ENCODE results near the gene ADGRD1. TPM values are rescaled to one million over a fixed set of nuclear protein-coding genes. Genes with fewer than 3 reads are reported as not detected.

The ADGRD1 gene
- total and polyA plus RNA-seq, 12 donors: 0.87 to 6.0 (median 1.6) TPM

- no peak for DNase-seq
- Histone ChIP-seq H3K4me1 (replicated peaks in 1 of 2) (no peaks in the 10 kb centered on the region), H3K27ac (no peak overlapping the region)
These were observed 12.0 kb downstream of the ADGRD1 start for GRCh38 chr12:130965668-130966067.

GRCh38 chr12:130966443-130967030 is 12.8 kb downstream of the ADGRD1 start:
- Histone ChIP-seq H3K36me3 (replicated peaks in 1 of 2) (no peaks in the 10 kb centered on the region), H3K4me3 (no peak overlapping the region), H3K4me1 (replicated peaks in 1 of 2) (no peaks in the 10 kb centered on the region), H3K9me3 (replicated peaks in 1 of 3) (no peaks in the 10 kb centered on the region), H3K27me3 (no peaks in the 10 kb centered on the region), H3K27ac (no peak overlapping the region)
- intact Hi-C loops (cut with DNase I): no loop called here
- DNase-seq: peak in 1 of 7 donors; percentile 24
- no peak for TF ChIP-seq CTCF (IDR thresholded peaks at IDR 0.05)
- TF ChIP-seq POLR2A (IDR thresholded peaks at IDR 0.05): no peak
- WGBS, 4 donors: 73 to 83% (median 78%) methylated on average over 15 of the region's 15 CpGs

More at GRCh38 chr12:130965668-130966067, 12.0 kb downstream of the ADGRD1 start:
- no peaks in the 10 kb centered on the region for H3K9me3 ChIP-seq (replicated peaks in 1 of 3)
- H3K4me3 ChIP-seq: no peak overlapping the region
- 61 to 66% (median 63%) methylated on average over 2 of the region's 2 CpGs for WGBS, 4 donors
- H3K36me3 ChIP-seq (replicated peaks in 1 of 2): no peaks in the 10 kb centered on the region
- intact Hi-C loops (cut with DNase I): no loop called here
- no peak for TF ChIP-seq POLR2A (IDR thresholded peaks at IDR 0.05)
- TF ChIP-seq CTCF (IDR thresholded peaks at IDR 0.05): no peak
- H3K27me3 ChIP-seq: no peaks in the 10 kb centered on the region

- no peak overlapping the region for H3K27ac ChIP-seq
- H3K27me3 ChIP-seq: no peaks in the 10 kb centered on the region
- no peaks in the 10 kb centered on the region for H3K9me3 ChIP-seq (replicated peaks in 1 of 3)
- no peak overlapping the region for H3K4me3 ChIP-seq
- peak in 1 of 7 donors; percentile 23 for DNase-seq
- intact Hi-C loops (cut with DNase I): no loop called here
- TF ChIP-seq CTCF (IDR thresholded peaks at IDR 0.05) (no peak), POLR2A (IDR thresholded peaks at IDR 0.05) (no peak)
- no peaks in the 10 kb centered on the region for H3K4me1 ChIP-seq (replicated peaks in 1 of 2)
- 86 to 91% (median 88%) methylated on average over 16 of the region's 16 CpGs for WGBS, 4 donors
- no peaks in the 10 kb centered on the region for H3K36me3 ChIP-seq (replicated peaks in 1 of 2)
These were observed 13.9 kb downstream of the ADGRD1 start for GRCh38 chr12:130967636-130968035.

GRCh38 chr12:130968611-130969010 is 14.9 kb downstream of the ADGRD1 start:
- Histone ChIP-seq H3K4me3 (no peak overlapping the region), H3K27ac (no peak overlapping the region), H3K36me3 (replicated peaks in 1 of 2) (no peaks in the 10 kb centered on the region), H3K27me3 (no peaks in the 10 kb centered on the region), H3K9me3 (replicated peaks in 1 of 3) (no peaks in the 10 kb centered on the region), H3K4me1 (replicated peaks in 1 of 2) (no peaks in the 10 kb centered on the region)
- 79 to 93% (median 84%) methylated on average over 7 of the region's 7 CpGs for WGBS, 4 donors
- intact Hi-C loops (cut with DNase I): no loop called here
- TF ChIP-seq CTCF (IDR thresholded peaks at IDR 0.05) (no peak), POLR2A (IDR thresholded peaks at IDR 0.05) (no peak)
- peak in 1 of 7 donors; percentile 21 for DNase-seq
